Measurements from ENCODE around the gene CMTM2.

- TF ChIP-seq, protein P1, sequence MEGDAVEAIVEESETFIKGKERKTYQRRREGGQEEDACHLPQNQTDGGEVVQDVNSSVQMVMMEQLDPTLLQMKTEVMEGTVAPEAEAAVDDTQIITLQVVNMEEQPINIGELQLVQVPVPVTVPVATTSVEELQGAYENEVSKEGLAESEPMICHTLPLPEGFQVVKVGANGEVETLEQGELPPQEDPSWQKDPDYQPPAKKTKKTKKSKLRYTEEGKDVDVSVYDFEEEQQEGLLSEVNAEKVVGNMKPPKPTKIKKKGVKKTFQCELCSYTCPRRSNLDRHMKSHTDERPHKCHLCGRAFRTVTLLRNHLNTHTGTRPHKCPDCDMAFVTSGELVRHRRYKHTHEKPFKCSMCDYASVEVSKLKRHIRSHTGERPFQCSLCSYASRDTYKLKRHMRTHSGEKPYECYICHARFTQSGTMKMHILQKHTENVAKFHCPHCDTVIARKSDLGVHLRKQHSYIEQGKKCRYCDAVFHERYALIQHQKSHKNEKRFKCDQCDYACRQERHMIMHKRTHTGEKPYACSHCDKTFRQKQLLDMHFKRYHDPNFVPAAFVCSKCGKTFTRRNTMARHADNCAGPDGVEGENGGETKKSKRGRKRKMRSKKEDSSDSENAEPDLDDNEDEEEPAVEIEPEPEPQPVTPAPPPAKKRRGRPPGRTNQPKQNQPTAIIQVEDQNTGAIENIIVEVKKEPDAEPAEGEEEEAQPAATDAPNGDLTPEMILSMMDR (IDR thresholded peaks at IDR 0.05 in 2 of 3, conservative IDR thresholded peaks at IDR 0.05 in 1 of 3; ENCODE audit: insufficient read depth in 2 of 3, low read depth in 1 of 3, low read length in 3 of 3), result no peak
- TF ChIP-seq SAFB2 (IDR thresholded peaks at IDR 0.05; ENCODE audit: borderline replicate concordance, low read depth, low read length, severe bottlenecking), result no peak
- no peak for TF ChIP-seq ZKSCAN8 (CRISPR knock-in tag; IDR thresholded peaks at IDR 0.05)
- no peak for TF ChIP-seq RNF2 (IDR thresholded peaks at IDR 0.05)
- TF ChIP-seq ATF1 (CRISPR knock-in tag; IDR thresholded peaks at IDR 0.05), result no peak
- no peak for TF ChIP-seq ATF1 (tag; IDR thresholded peaks at IDR 0.05)
- TF ChIP-seq NCOA2 (IDR thresholded peaks at IDR 0.05; ENCODE audit: partially characterized antibody in 2 of 2), result no peak
- TF ChIP-seq HDAC2 (IDR thresholded peaks at IDR 0.05), result no peak
- TF ChIP-seq MAFK (IDR thresholded peaks at IDR 0.05; ENCODE audit: low read length), result no peak
- TF ChIP-seq BHLHE40 (IDR thresholded peaks at IDR 0.05; ENCODE audit: low read length), result no peak
- no peak for TF ChIP-seq ZNF551 (CRISPR knock-in tag; IDR thresholded peaks at IDR 0.05)
- TF ChIP-seq TEAD4 (IDR thresholded peaks at IDR 0.05; ENCODE audit: low read length), result no peak
- TF ChIP-seq TEAD4 (CRISPR knock-in tag; IDR thresholded peaks at IDR 0.05; ENCODE audit: borderline replicate concordance), result no peak
- no peak for TF ChIP-seq ZNF274 (IDR thresholded peaks at IDR 0.05; ENCODE audit: borderline replicate concordance, low read depth, low read length)
- no peak for TF ChIP-seq FOXM1 (IDR thresholded peaks at IDR 0.05; ENCODE audit: low read depth)
- no peak for TF ChIP-seq FOXM1 (CRISPR knock-in tag; IDR thresholded peaks at IDR 0.05; ENCODE audit: low read depth)
- no peak for TF ChIP-seq ZNF217 (CRISPR knock-in tag; IDR thresholded peaks at IDR 0.05)
Observed at GRCh38 chr16:66574081-66574480, 5.2 kb upstream of the CMTM2 start.

Measured in K562 (cell line).